A549 (cell line): ENCODE data around the gene RBM6.

Source experiments
- CHD2 ChIP-seq: fragments of 150-350 bp; IDR thresholded peaks from 2 replicates; pipeline ENCODE4 v1.6.1; 2014; ENCODE audit warnings: low read length; ENCODE audit not compliant: partially characterized antibody
- EHMT2 ChIP-seq: fragments of 200-600 bp; sonication (generic); IDR thresholded peaks from 2 replicates; pipeline ENCODE4 v1.6.1; 2016; ENCODE audit warnings: antibody characterized with exemption, low read depth, mild to moderate bottlenecking, moderate library complexity
- EP300 ChIP-seq, 2 experiments: fragments of >200 bp; sonication (Bioruptor Twin); formaldehyde crosslinking; IDR thresholded peaks; 2 replicates in 1 of 2; 3 replicates in 1 of 2; pipeline ENCODE4 v1.6.1; 2016 to 2017
- ESRRA ChIP-seq: fragments of 150-350 bp; IDR thresholded peaks from 2 replicates; pipeline ENCODE4 v1.6.1; 2014; ENCODE audit warnings: mild to moderate bottlenecking, low read length, borderline replicate concordance
- FOSL2 ChIP-seq, 2 experiments: fragments of 450-650 bp in 1 of 2; fragments of >200 bp in 1 of 2; sonication (Bioruptor Twin) in 1 of 2; formaldehyde crosslinking; IDR thresholded peaks; 2 replicates each; pipeline versions ENCODE4 v1.5.0 to v1.6.1; 2016 to 2020; ENCODE audit warnings: mild to moderate bottlenecking in 1 of 2, moderate library complexity in 1 of 2
- HDAC2 ChIP-seq: fragments of 200-600 bp; sonication (generic); IDR thresholded peaks from 2 replicates; pipeline ENCODE4 v1.6.1; 2016
- KDM5A ChIP-seq: fragments of 200-600 bp; sonication (generic); IDR thresholded peaks from 2 replicates; pipeline ENCODE4 v1.6.1; 2016; ENCODE audit warnings: antibody characterized with exemption, mild to moderate bottlenecking
- MAFK ChIP-seq: fragments of 450-650 bp; IDR thresholded peaks from 2 replicates; pipeline ENCODE4 v1.6.1; 2014; ENCODE audit not compliant: partially characterized antibody
- MAX ChIP-seq: IDR thresholded peaks from 2 replicates; pipeline ENCODE4 v1.6.1; 2012
- MYC ChIP-seq: IDR thresholded peaks from 2 replicates; pipeline ENCODE4 v1.6.1; 2012; ENCODE audit warnings: mild to moderate bottlenecking, inconsistent platforms, low read length, improper control_type of control experiment, borderline replicate concordance
- POLR2A ChIP-seq: IDR thresholded peaks from 2 replicates; pipeline ENCODE4 v1.6.1; 2012; ENCODE audit warnings: mild to moderate bottlenecking, low read length
- RAD21 ChIP-seq, 2 experiments: fragments of >200 bp in 1 of 2; sonication (Bioruptor Twin) in 1 of 2; formaldehyde crosslinking in 1 of 2; IDR thresholded peaks in 1 of 2; conservative IDR thresholded peaks in 1 of 2; 2 replicates in 1 of 2; 3 replicates in 1 of 2; pipeline ENCODE4 v1.6.1; 2012 to 2018; ENCODE audit warnings: inconsistent platforms in 1 of 2
- TP53 ChIP-seq: fragments of 250-450 bp; sonication (Bioruptor Pico); IDR thresholded peaks from 2 replicates; pipeline ENCODE4 v1.5.0; 2021; ENCODE audit warnings: mild to moderate bottlenecking, moderate library complexity
- TF ChIP-seq, protein P1 (sequence below): fragments of >200 bp; sonication (Bioruptor Twin); formaldehyde crosslinking; IDR thresholded peaks from 3 replicates; pipeline ENCODE4 v1.5.1; 2016

DNA sequence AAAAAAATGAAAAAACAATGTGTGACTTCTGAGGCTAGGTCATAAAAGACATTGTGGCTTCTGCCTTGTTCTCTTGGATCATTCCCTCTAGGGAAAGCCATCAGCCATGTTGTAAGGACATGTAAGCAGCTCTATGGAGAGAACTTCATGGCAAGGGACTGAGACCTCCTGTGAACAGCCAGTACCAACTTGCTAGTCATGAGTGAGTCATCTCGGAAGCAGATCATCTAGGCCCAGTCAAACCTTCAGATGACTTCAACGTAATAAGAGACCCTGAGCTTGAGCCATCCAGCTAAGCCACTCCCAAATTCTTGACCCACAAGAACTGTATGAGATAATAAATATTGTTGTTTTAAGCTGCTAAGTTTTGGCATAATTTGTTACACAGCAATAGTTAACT lies 15.3 kb upstream of the RBM6 start:
- TF ChIP-seq, protein P1, sequence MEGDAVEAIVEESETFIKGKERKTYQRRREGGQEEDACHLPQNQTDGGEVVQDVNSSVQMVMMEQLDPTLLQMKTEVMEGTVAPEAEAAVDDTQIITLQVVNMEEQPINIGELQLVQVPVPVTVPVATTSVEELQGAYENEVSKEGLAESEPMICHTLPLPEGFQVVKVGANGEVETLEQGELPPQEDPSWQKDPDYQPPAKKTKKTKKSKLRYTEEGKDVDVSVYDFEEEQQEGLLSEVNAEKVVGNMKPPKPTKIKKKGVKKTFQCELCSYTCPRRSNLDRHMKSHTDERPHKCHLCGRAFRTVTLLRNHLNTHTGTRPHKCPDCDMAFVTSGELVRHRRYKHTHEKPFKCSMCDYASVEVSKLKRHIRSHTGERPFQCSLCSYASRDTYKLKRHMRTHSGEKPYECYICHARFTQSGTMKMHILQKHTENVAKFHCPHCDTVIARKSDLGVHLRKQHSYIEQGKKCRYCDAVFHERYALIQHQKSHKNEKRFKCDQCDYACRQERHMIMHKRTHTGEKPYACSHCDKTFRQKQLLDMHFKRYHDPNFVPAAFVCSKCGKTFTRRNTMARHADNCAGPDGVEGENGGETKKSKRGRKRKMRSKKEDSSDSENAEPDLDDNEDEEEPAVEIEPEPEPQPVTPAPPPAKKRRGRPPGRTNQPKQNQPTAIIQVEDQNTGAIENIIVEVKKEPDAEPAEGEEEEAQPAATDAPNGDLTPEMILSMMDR = no peak
- no peak for TF ChIP-seq ESRRA
- no peak for TF ChIP-seq POLR2A
- no peak for TF ChIP-seq EHMT2
- TF ChIP-seq EP300 (IDR thresholded peaks at IDR 0.05) = no peak
- no peak for TF ChIP-seq HDAC2
- no peak for TF ChIP-seq MYC
- no peak for TF ChIP-seq FOSL2 (IDR thresholded peaks at IDR 0.05)
- TF ChIP-seq FOSL2 (CRISPR knock-in tag; IDR thresholded peaks at IDR 0.05) = peak; percentile 31; the same call in 1 of the 2 replicates
- no peak for TF ChIP-seq KDM5A
- TF ChIP-seq TP53 (CRISPR knock-in tag) = no peak
- no peak for TF ChIP-seq MAFK
- TF ChIP-seq MAX = no peak
- no peak for TF ChIP-seq CHD2
- no peak for TF ChIP-seq RAD21 (conservative IDR thresholded peaks at IDR 0.05 in 1 of 2, IDR thresholded peaks at IDR 0.05 in 1 of 2)
